Measurements from ENCODE around the gene ST6GAL2. TPM values are rescaled to one million over a fixed set of nuclear protein-coding genes. Genes with fewer than 3 reads are reported as not detected.

The ST6GAL2 gene
- polyA plus RNA-seq, 1 donor (not counting 4 experiments of a cell fraction or from before 2014, with no cell fraction given) = 0.14 TPM

GRCh38 chr2:106919012-106919411 is 33.0 kb upstream of the ST6GAL2 start:
- no peaks in the 10 kb centered on the region for H3K27me3 ChIP-seq (ENCODE audit: control insufficient read depth, extremely low read depth, insufficient read depth, low read length)
- no peaks in the 10 kb centered on the region for H3K4me1 ChIP-seq (ENCODE audit: control insufficient read depth, extremely low read depth, insufficient read depth, low read length)
- no peak overlapping the region for H3K4me2 ChIP-seq (ENCODE audit: control insufficient read depth, extremely low read depth, insufficient read depth, low read depth, low read length)
- H3K9me3 ChIP-seq (ENCODE audit: control insufficient read depth, low read depth, low read length) = no peaks in the 10 kb centered on the region
- dilution Hi-C loops (cut with MboI; ENCODE audit: extremely low pct_ligation_motif_present, low sequenced_read_pairs) = no loop called here
- H3K36me3 ChIP-seq (ENCODE audit: control insufficient read depth in 2 of 2, extremely low read depth in 1 of 2, insufficient read depth in 2 of 2, low read length in 2 of 2) = no peaks in the 10 kb centered on the region
- TF ChIP-seq EZH2 (IDR thresholded peaks at IDR 0.05; ENCODE audit: low read length) = no peak
- no peak for TF ChIP-seq CTCF (optimal IDR thresholded peaks at IDR 0.05 in 1 of 3, IDR thresholded peaks at IDR 0.05 in 1 of 3, conservative IDR thresholded peaks at IDR 0.05 in 1 of 3; ENCODE audit: extremely low read depth in 1 of 3, insufficient read depth in 2 of 3, low read length in 3 of 3)
- H3K9ac ChIP-seq (ENCODE audit: control insufficient read depth, extremely low read depth, insufficient read depth, low read length) = no peak overlapping the region
- no peak overlapping the region for H3K4me3 ChIP-seq (ENCODE audit: control insufficient read depth in 2 of 3, extremely low read depth in 1 of 3, insufficient read depth in 2 of 3, low read depth in 1 of 3, low read length in 3 of 3)
- H3K79me2 ChIP-seq (ENCODE audit: control insufficient read depth, insufficient read depth, low read length) = no peaks in the 10 kb centered on the region
- no peaks in the 10 kb centered on the region for H3K9me1 ChIP-seq (ENCODE audit: control insufficient read depth, extremely low read depth, insufficient read depth, low read length)
- FAIRE-seq (no peak), DNase-seq (ENCODE audit: low read depth, low spot score) (no peak)
- H2AFZ ChIP-seq (ENCODE audit: control insufficient read depth, low read length) = no peak overlapping the region
- H3K27ac ChIP-seq (ENCODE audit: control insufficient read depth, insufficient read depth, low read length) = no peak overlapping the region
- H4K20me1 ChIP-seq (ENCODE audit: control insufficient read depth, extremely low read depth, insufficient read depth, low read length) = no peaks in the 10 kb centered on the region

GRCh38 chr2:106904242-106904641 is 18.3 kb upstream of the ST6GAL2 start:
- H3K4me1 ChIP-seq (ENCODE audit: control insufficient read depth, extremely low read depth, insufficient read depth, low read length) = no peaks in the 10 kb centered on the region
- no peaks in the 10 kb centered on the region for H3K9me1 ChIP-seq (ENCODE audit: control insufficient read depth, extremely low read depth, insufficient read depth, low read length)
- H3K27ac ChIP-seq (ENCODE audit: control insufficient read depth, insufficient read depth, low read length) = no peak overlapping the region
- H3K9me3 ChIP-seq (ENCODE audit: control insufficient read depth, low read depth, low read length) = no peaks in the 10 kb centered on the region
- no peaks in the 10 kb centered on the region for H4K20me1 ChIP-seq (ENCODE audit: control insufficient read depth, extremely low read depth, insufficient read depth, low read length)
- dilution Hi-C loops (cut with MboI; ENCODE audit: extremely low pct_ligation_motif_present, low sequenced_read_pairs) = no loop called here
- H3K4me3 ChIP-seq (ENCODE audit: control insufficient read depth in 2 of 3, extremely low read depth in 1 of 3, insufficient read depth in 2 of 3, low read depth in 1 of 3, low read length in 3 of 3) = no peak overlapping the region
- no peak overlapping the region for H2AFZ ChIP-seq (ENCODE audit: control insufficient read depth, low read length)
- no peaks in the 10 kb centered on the region for H3K27me3 ChIP-seq (ENCODE audit: control insufficient read depth, extremely low read depth, insufficient read depth, low read length)
- no peak overlapping the region for H3K9ac ChIP-seq (ENCODE audit: control insufficient read depth, extremely low read depth, insufficient read depth, low read length)
- no peaks in the 10 kb centered on the region for H3K36me3 ChIP-seq (ENCODE audit: control insufficient read depth in 2 of 2, extremely low read depth in 1 of 2, insufficient read depth in 2 of 2, low read length in 2 of 2)
- DNase-seq (ENCODE audit: low read depth, low spot score) (no peak), FAIRE-seq (no peak)
- no peak overlapping the region for H3K4me2 ChIP-seq (ENCODE audit: control insufficient read depth, extremely low read depth, insufficient read depth, low read depth, low read length)
- no peak for TF ChIP-seq EZH2 (IDR thresholded peaks at IDR 0.05; ENCODE audit: low read length)
- TF ChIP-seq CTCF (optimal IDR thresholded peaks at IDR 0.05 in 1 of 3, IDR thresholded peaks at IDR 0.05 in 1 of 3, conservative IDR thresholded peaks at IDR 0.05 in 1 of 3; ENCODE audit: extremely low read depth in 1 of 3, insufficient read depth in 2 of 3, low read length in 3 of 3) = no peak
- no peaks in the 10 kb centered on the region for H3K79me2 ChIP-seq (ENCODE audit: control insufficient read depth, insufficient read depth, low read length)

Data from keratinocyte (primary cell).